B cell (primary cell): ENCODE measurements around the gene APRT. TPM values are rescaled to one million over a fixed set of nuclear protein-coding genes. Genes with fewer than 3 reads are reported as not detected.

ENCODE experiments used
- ATAC-seq: fragments of 200-7000 bp; cut with Tn5 transposase; one replicate; pipeline ENCODE4 v1.10.0; 2021; ENCODE audit warnings: low read depth, mild to moderate bottlenecking, moderate number of reproducible peaks, moderate library complexity
- CTCF ChIA-PET: fragments of 350-600 bp; sonication (Branson Sonifier 250); formaldehyde crosslinking; loops from one replicate; lab custom pipeline; 2021; ENCODE audit warnings: antibody characterized with exemption, inconsistent platforms; lab: Charles Lee
- POLR2A ChIA-PET: fragments of 350-600 bp; sonication (Branson Sonifier 250); formaldehyde crosslinking; loops from one replicate; lab custom pipeline; 2021; ENCODE audit warnings: antibody characterized with exemption; lab: Charles Lee
- DNase-seq: peaks from one replicate; pipeline ENCODE4 v3.0.0; 2013
- H2AFZ ChIP-seq: 2 replicates; pipeline ENCODE4 v1.6.1; 2012; ENCODE audit warnings: mild to moderate bottlenecking, low read depth, low read length; ENCODE audit not compliant: insufficient read depth, poor library complexity, severe bottlenecking
- H3K27ac ChIP-seq, 2 donors: 1 replicate in 1 of 2; 2 replicates in 1 of 2; pipeline ENCODE4 v1.5.1; 2012 to 2013; ENCODE audit warnings: low read length in 2 of 2, mild to moderate bottlenecking in 2 of 2, moderate library complexity in 1 of 2
- H3K27me3 ChIP-seq, 4 experiments: fragments of 200-600 bp in 1 of 4; sonication (generic) in 1 of 4; replicated peaks in 1 of 4; 1 replicate in 2 of 4; 2 replicates in 2 of 4; pipeline versions ENCODE4 v1.6.1 to v1.7.0; 2013 to 2016; ENCODE audit warnings: low read length in 3 of 4, mild to moderate bottlenecking in 2 of 4, mixed read lengths in 1 of 4, moderate library complexity in 1 of 4; ENCODE audit not compliant: insufficient read depth in 4 of 4, control insufficient read depth in 3 of 4; ENCODE audit errors: control extremely low read depth in 1 of 4
- H3K36me3 ChIP-seq, 2 experiments: replicated peaks in 1 of 2; 1 replicate in 1 of 2; 2 replicates in 1 of 2; pipeline versions ENCODE4 v1.6.1 to v1.7.1; 2013; ENCODE audit warnings: low read length in 1 of 2; ENCODE audit not compliant: insufficient read depth in 2 of 2, control insufficient read depth in 1 of 2; ENCODE audit errors: control extremely low read depth in 1 of 2, extremely low read depth in 1 of 2
- H3K4me1 ChIP-seq, 2 donors: fragments of 200-600 bp in 1 of 2; sonication (generic) in 1 of 2; 1 replicate in 1 of 2; 2 replicates in 1 of 2; pipeline versions ENCODE4 v1.5.1 to v1.6.1; 2013 to 2017; ENCODE audit warnings: low read length in 2 of 2; ENCODE audit not compliant: control insufficient read depth in 2 of 2, insufficient read depth in 2 of 2
- H3K4me2 ChIP-seq: replicated peaks from 2 replicates; pipeline ENCODE3; 2012; ENCODE audit warnings: mild to moderate bottlenecking, low read depth, low read length; ENCODE audit not compliant: poor library complexity, severe bottlenecking
- H3K4me3 ChIP-seq, 5 experiments: fragments of 200-600 bp in 1 of 5; sonication (generic) in 1 of 5; 1 replicate in 3 of 5; 2 replicates in 2 of 5; pipeline versions ENCODE4 v1.5.1 to v1.7.0; 2011 to 2016; ENCODE audit warnings: low read length in 4 of 5, mild to moderate bottlenecking in 4 of 5, low read depth in 2 of 5, control low read depth in 1 of 5, moderate library complexity in 1 of 5; ENCODE audit not compliant: insufficient read depth in 1 of 5; ENCODE audit errors: control extremely low read depth in 1 of 5, extremely low read depth in 1 of 5
- H3K79me2 ChIP-seq: fragments of 200-600 bp; sonication (generic); one replicate; pipeline ENCODE4 v1.6.0; 2016; ENCODE audit warnings: low read length; ENCODE audit not compliant: control insufficient read depth, insufficient read depth
- H3K9ac ChIP-seq: fragments of 200-600 bp; sonication (generic); 2 replicates; pipeline ENCODE4 v1.6.1; 2017; ENCODE audit warnings: mild to moderate bottlenecking, low read length, moderate library complexity
- H3K9me3 ChIP-seq, 3 donors: one replicate each; pipeline versions ENCODE4 v1.6.1 to v1.7.1; 2013; ENCODE audit warnings: low read length in 2 of 3; ENCODE audit not compliant: control insufficient read depth in 2 of 3, insufficient read depth in 1 of 3; ENCODE audit errors: control extremely low read depth in 1 of 3
- H4K20me1 ChIP-seq: 2 replicates; pipeline ENCODE4 v1.6.0; 2012; ENCODE audit warnings: mild to moderate bottlenecking, low read length; ENCODE audit not compliant: insufficient read depth, control insufficient read depth, poor library complexity, severe bottlenecking
- H3K27ac Mint-ChIP-seq: one replicate; pipeline ENCODE4 v1.8.0; 2021; ENCODE audit warnings: mixed read lengths
- H3K27me3 Mint-ChIP-seq: one replicate; pipeline ENCODE4 v1.8.0; 2021; ENCODE audit warnings: mixed read lengths
- H3K4me1 Mint-ChIP-seq: one replicate; pipeline ENCODE4 v1.8.0; 2021; ENCODE audit warnings: mixed read lengths
- H3K4me3 Mint-ChIP-seq: one replicate; pipeline ENCODE4 v1.8.0; 2021; ENCODE audit warnings: mixed read lengths
- H3K9me3 Mint-ChIP-seq: one replicate; pipeline ENCODE4 v1.8.0; 2022; ENCODE audit warnings: mixed read lengths; ENCODE audit not compliant: insufficient read depth
- CTCF ChIP-seq: fragments of 200-600 bp; IDR thresholded peaks from one replicate; pipeline ENCODE4 v1.8.0; 2022; ENCODE audit warnings: antibody characterized with exemption, mild to moderate bottlenecking
- EZH2 ChIP-seq: IDR thresholded peaks from 2 replicates; pipeline ENCODE4 v1.6.1; 2012; ENCODE audit warnings: borderline replicate concordance, low read depth, mild to moderate bottlenecking, moderate library complexity, low read length; ENCODE audit not compliant: insufficient read depth, poor library complexity, severe bottlenecking
- WGBS: methylation state at CpG from one replicate; pipeline ENCODE4 v1.1.5; 2013; ENCODE audit warnings: missing lambda C conversion rate; ENCODE audit not compliant: insufficient coverage; 5-methylcytosine and 5-hydroxymethylcytosine counted together
- intact Hi-C: fragments of 100-400 bp; cut with micrococcal nuclease; formaldehyde crosslinking; loops from one replicate; pipeline ENCODE4 v1.10.0; 2022
- polyA plus RNA-seq: library from polyadenylated mRNA; depleted of rRNA; stranded (reverse); fragments of >200 nt; gene quantifications from 2 replicates; pipeline ENCODE4 v1.2.3, GENCODE V29; 2012
- total RNA-seq, 2 donors: library from RNA; stranded (reverse); fragments of 120-200 nt in 1 of 2; gene quantifications; 1 replicate in 1 of 2; 2 replicates in 1 of 2; pipeline versions ENCODE4 v1.2.3 to v1.2.4, GENCODE V29; 2013 to 2022

The APRT gene
- total and polyA plus RNA-seq, 2 donors (not counting 1 experiment from before 2014, with no cell fraction given): 124 to 161 TPM

GRCh38 chr16:88830783-88831182 lies 19.1 kb upstream of the APRT start:
- WGBS: 97% methylated on average over 14 of the region's 14 CpGs
- Histone ChIP-seq H3K9me3 (no peaks in the 10 kb centered on the region), H2AFZ (no peak overlapping the region), H3K36me3 (peaks cover 0 to 7% of the 10 kb centered on the region in 2 experiments), H3K27ac (no peak overlapping the region), H3K9ac (no peak overlapping the region), H3K4me1 (no peaks in the 10 kb centered on the region), H4K20me1 (no peaks in the 10 kb centered on the region), H3K4me2 (no peak overlapping the region), H3K79me2 (no peaks in the 10 kb centered on the region), H3K27me3 (no peaks in the 10 kb centered on the region), H3K4me3 (no peak overlapping the region)
- Mint-ChIP-seq H3K9me3 (no peaks in the 10 kb centered on the region), H3K27ac (no peak overlapping the region), H3K27me3 (no peaks in the 10 kb centered on the region), H3K4me3 (no peak overlapping the region), H3K4me1 (peaks cover 2% of the 10 kb centered on the region)
- intact Hi-C loops: no loop called here
- ChIA-PET CTCF (no interaction called here), POLR2A (interaction anchor here (0.6 kb wide), 1 partner anchor 321 kb away, joined by 3 read pairs; no protein-coding TSS in a partner anchor)
- ATAC-seq (no peak), DNase-seq (no peak)
- TF ChIP-seq EZH2 (no peak), CTCF (no peak)

- Mint-ChIP-seq H3K27ac (no peak overlapping the region), H3K27me3 (no peaks in the 10 kb centered on the region), H3K4me1 (peaks cover 2% of the 10 kb centered on the region), H3K9me3 (no peaks in the 10 kb centered on the region), H3K4me3 (no peak overlapping the region)
- H3K9ac ChIP-seq: no peak overlapping the region
- H3K4me2 ChIP-seq: no peak overlapping the region
- ATAC-seq: no peak
- H3K27ac ChIP-seq: no peak overlapping the region
- H3K9me3 ChIP-seq: no peaks in the 10 kb centered on the region
- TF ChIP-seq CTCF (no peak), EZH2 (no peak)
- no peaks in the 10 kb centered on the region for H3K27me3 ChIP-seq
- ChIA-PET CTCF (no interaction called here), POLR2A (interaction anchor here (0.6 kb wide), 1 partner anchor 321 kb away, joined by 3 read pairs; no protein-coding TSS in a partner anchor)
- H3K79me2 ChIP-seq: no peaks in the 10 kb centered on the region
- no peaks in the 10 kb centered on the region for H4K20me1 ChIP-seq
- no peak overlapping the region for H3K4me3 ChIP-seq
- 93% methylated on average over 11 of the region's 11 CpGs for WGBS
- no peaks in the 10 kb centered on the region for H3K4me1 ChIP-seq
- no peak for DNase-seq
- no peak overlapping the region for H2AFZ ChIP-seq
- H3K36me3 ChIP-seq: peaks cover 0 to 7% of the 10 kb centered on the region in 2 experiments
- intact Hi-C loops: no loop called here
Observed at GRCh38 chr16:88830258-88830657, 18.5 kb upstream of the APRT start.
